NCI-H2107 treated with DMSO at 0.1 percent for 48 hours (cell line): Measurements from ENCODE around the gene FXYD2.

Source experiments
- DNase-seq: peaks from one replicate; lab custom pipeline; 2025; ENCODE audit not compliant: unreplicated experiment; lab: John Stamatoyannopoulos, UW

Gene FXYD2

DNA sequence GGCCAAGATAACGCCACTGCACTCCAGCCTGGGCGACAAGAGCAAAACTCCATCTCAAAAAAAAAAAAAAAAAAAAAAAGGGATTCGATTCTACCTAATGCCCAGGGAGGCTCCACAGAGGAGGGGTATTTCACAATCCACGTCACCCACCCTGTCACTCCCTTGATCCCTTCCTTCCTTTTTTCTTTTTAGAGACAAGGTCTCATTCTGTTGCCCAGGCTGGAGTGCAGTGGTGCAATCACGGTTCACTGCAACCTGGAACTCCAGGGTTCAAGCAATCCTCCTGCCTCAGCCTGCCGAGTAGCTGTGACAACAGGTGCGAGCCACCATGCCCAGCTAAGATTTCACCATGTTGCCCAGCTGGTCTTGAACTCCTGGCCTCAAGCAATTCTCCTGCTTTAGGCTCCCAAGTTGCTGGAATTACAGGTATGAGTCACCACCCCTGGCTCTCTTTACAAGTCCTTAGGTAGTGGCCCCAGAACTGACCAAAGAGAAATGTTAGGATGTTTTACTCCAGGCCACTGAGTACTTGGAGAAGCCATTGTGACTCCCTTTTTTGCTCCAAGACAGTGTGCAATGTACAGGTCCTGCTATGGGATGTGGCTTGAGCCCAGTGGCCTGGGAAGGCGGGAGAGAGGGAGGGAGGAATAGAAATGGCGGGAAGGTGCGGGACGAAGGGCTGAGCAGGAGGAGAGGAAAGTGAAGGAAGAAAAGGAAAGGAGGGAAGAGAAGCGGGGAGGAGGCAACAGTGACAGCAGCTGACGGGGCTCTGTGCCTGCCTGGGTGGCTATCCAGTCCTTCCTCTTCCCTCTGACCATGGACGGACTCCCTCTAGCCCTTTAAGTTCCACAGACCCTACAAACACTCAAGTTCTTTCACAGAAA, 11.8 kb upstream of the FXYD2 start:
- no peak for DNase-seq

DNA sequence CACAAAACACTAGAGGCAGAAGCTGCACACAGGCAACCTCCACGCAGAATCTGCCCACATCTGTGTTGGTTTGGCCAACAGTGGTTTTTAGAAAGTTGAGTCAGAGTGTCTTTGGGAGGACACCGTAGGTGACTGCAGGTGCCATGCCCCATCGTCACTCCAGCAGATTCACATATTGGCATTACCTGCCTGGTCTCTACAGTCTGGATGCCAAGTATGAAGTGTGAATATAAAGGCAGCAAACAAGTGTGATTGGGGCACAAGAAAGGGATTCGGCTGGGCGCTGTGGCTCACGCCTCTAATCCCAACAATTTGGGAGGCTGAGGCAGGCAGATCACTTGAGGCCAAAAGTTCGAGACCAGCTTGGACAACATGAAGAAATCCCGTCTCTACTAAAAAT, 11.0 kb upstream of the FXYD2 start:
- DNase-seq = no peak

DNA sequence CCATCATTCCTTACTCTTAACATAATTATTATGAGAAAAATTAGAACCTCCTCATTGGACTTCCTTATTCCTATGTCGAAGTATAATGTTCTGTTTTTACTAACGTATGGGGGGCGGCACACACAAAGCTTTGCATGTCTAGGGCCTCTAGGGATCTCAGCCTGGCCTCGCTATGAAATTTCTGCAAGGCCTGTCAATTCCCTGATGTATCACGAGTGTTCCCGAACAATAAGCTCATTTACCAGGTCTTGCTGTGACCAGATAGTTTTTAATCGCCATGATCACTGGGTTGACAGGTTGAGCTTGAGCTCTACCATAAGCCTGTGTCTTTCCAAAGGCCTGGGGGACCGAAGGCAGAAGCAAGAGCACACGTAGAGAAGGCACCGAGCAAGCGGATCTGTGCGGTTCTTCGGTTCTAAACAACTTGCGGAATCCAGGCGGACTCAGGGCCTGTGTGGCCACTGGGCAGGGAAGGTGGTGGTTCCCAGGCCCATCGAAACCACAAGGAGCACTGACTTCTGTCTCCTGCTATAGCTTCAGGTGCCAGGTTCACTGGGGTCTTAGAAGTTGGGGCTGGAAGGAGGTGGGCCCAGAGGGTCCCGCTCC, 10.4 kb upstream of the FXYD2 start:
- DNase-seq = no peak

DNA sequence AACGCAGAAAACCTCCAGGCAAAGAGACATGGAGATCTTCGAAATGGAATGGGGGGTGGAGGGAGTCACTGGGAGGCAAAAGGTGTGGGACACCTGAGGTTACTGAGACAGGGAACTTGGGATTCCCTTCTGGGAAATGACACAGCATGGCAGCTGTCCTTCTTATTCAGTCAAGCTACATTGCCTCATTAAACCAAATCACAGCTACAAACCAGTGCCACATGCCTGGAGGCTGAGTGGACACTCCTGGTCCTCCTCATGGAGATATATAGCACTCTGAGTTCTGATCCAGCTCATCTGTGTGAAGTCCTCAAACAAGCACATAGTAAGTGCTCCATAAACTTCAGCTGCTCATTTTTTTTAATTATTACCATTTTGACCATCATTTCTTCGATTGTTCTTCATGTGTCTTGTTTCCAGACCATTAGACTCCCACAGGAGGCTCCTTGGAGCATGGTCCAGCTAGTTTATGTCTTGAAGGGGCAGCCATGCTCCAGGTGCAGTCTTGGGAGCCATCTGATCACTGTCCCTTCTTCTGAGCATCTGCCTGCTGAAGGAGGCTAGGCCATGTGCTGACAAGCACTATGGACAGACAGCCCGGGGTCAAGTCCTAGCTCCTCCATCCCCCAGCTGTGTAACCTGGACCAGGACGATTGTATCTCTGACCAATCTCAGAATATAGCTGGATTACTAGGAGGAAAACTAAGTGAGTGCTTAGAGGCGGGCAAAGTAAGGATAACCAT, 9.7 kb upstream of the FXYD2 start:
- no peak for DNase-seq

DNA sequence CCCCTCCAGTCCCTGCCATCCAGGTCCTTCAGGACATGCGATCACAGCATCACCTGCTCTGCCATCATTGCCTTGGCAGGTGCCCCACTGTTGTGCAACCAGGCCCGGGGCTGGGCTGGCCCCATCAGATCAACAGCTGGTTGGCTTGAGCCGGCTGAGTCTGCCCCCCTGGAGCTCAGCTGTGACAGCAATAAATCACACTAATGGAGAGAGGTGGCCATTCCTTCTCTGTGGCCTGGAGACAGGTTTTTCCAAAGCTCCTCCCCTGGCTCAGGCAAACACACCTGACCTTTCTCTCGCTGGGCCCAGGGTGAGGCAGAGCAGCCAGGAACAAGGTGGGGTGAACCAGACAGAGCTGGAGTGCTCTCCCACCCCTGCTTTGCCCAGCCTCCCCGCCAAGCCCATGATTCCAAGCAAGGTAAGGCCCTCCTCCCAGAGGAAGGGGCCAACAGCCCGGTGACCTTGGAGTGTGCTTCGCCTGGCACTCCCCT, 8.9 kb upstream of the FXYD2 start:
- peak; percentile 97 for DNase-seq

DNA sequence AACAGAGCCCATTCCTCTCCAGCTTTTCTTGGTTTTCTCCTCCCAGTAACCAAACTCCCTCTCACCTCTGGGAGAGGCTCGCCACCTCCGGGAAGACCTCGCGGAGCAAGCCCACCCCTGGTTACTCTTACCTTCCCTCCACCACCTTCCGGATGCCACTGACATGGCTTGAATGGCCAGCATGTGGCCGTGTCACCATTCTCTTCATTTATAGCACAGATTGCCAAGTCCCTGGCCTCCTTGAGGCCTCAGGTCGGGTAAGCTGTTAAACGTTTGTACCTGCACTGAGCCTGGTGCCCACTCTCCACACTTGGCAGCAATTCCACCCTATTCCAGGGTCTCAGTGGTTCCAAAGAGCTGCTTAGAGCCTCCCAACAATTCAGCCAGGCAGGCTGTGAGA, 8.0 kb upstream of the FXYD2 start:
- no peak for DNase-seq

DNA sequence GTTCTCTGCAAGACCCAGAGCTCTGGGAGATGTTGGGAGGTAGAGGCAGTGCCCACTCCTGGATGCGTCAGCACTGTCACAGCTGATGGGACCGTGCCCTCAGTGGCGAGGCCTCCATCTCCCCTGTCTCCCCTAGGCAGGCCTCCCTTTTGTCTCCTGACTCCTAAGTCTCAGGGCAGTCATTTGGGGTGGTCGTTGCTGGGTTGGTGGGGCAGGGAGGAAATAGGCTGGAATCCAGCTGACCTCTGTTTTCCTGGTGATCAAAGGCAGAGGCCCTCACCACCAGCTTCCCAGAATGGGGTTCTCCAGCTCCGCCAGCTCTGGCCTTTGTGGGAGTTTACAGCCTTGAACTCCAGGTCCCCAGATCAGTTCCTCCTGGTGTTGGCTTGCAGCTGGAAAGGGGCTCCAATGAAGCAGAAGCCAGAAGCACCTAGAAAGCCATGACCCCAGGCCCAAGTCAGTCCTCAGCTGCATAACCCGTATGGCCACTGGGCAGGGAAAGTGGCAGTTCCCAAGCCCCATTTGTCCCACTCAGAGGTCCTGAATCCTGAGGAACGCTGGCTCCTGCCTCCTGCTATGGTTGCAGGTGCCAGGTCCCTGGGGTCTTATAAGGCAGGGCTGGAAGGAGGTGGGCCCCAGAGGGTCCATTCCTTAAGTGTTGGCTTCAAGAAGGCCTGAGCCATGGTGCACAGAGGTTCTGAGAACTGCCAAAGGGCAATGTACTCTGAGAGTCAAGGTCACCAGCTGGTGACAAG, 7.3 kb upstream of the FXYD2 start:
- no peak for DNase-seq

DNA sequence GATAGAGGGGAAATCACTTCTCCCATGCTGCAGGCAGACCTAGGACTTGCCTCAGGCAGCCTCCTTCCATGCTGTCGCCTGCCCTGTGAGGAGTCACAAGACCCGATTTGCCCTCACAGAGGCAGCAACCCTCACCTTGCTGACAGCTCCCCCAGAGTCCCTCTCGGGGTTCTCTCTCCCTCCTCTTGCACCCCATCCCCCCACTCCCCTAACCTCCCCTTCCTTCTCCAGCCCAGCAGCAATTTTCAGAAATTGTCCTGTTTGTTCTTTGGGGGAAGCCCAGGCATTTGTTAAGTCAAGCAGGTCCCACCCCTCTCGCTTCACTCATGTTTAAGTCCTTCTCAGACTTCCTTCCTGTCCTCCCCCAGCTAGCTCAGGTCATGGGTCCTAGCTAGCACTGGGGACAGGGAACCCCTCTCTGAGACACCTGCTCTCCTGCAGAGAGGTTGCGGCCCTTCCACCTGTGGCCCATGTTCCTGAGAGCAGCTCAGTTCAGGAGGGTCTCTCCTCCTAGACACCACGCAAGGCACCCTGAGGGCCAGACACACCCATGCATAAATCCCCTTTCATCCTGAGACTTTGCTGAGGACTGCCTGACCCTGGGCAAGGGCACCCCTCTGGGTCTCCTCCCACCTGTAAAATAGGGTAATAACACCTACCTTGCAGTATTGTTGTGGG, 6.3 kb upstream of the FXYD2 start:
- DNase-seq = no peak

DNA sequence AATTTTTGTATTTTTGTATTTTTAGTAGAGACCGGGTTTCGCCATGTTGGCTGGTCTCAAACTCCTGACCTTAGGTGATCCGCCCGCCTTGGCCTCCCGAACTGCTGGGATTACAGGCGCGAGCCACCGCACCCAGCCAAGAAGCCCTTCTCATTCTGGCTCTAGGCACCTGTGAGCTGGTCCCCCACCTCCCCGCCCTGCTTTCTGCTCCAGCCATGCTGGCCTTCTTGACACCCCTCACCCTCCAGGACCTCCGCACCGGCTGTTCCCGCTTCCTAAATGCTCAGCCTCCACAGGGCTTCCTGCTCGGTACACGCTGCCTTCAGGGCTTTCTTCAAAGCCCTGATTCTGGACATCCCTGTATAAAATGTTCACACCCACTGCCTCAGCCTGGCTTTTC, 5.5 kb upstream of the FXYD2 start:
- DNase-seq = no peak

DNA sequence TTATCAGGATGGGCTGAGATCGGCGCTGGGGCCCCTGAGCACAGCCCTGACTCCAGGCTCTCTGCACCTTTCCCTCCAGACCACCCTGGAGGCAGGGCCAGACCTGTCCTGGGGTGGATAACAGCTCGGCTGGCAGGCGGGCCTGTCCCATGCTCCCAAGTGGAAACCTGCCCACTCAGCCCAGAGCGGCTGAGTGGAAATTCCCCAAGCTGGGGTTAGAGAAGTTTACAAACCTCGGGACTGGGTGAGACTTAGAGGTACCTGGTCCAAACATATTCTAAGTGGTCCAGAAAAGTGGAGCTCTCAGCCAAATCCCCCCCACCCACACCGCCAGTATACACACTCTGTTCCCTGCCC, 4.8 kb upstream of the FXYD2 start:
- DNase-seq = no peak

DNA sequence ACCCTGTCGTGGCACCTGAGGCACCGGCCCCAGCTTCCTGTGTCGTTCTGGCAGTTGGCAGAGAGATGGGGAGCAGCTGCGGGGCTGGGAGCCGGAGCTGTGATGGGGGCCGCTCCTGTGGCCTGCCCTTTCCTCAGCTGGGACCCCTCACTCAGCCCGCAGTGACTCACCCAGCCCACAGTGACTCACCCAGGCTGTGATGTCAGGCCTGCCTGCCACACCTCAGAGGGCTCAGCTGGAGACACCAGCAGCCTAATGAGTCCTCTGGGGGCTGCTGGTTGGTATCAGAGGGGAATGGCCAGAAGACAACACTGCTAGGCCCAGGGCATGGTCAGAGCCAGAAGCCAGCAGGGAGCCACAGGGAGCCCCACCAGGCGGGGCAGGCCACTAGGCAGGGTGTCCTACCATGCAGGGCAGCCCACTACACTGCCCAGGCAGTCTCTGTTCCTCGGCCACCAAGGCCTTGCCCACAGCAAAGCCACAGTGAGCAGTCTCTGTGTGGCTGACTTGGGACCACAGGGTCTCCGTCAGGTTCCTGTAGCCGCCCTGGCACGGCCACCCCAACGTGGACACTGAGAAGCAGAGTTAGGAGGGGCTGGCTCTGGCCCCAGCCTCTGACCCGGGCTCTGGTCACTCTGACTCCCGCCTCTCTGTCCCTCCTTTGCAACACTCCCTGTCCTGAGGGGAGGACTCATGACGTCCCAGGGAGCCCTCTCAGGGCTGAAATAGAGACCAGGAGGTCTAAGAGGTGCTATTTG, 4.2 kb upstream of the FXYD2 start:
- DNase-seq = no peak

DNA sequence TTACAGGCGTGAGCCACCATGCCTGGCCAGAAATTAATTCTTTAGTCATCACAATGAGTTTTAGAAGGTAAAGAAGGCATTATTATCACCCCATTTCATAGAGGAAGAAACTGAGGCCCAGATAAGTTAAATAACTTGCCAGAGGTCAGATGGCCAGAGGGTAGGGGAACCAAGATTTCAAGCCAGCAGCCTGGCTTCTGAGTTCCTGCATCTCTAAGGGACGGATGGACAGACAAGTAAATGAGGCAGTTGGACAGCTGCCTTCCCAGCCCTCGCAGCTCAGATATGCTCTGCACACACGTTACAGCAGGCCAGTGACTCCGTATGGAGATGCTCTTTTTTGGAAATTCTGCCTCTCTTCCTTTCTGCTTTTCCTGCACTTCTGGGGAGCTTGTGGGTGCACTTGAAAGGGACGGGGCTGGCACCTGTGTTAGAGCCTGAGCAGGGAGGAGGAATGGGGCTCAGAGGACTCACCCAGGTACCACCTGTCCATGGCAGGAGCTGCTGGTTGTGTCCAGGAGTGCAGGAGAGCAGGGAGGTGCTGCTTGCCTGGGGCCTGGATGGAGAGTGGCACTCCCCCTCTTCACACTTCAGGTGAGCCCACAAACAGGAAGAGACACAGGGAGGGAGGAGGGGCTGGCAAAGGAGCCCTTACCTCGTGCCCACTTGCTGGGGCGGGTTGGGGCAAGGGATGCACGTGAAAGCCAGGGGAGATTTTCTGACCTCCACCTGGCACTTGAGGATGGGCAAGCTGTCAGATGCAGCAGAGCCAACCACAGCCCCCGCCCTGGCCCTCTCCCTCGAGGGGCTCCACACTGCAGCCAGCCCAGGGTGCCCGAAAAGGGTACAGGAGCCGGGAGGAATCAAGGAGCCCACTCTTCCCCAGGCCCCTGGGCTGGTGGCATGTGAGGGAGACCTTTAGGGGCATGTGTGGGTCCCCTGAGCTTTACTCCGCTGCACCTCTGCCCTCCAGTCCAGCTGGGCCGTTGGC, 3.3 kb upstream of the FXYD2 start:
- DNase-seq = no peak

DNA sequence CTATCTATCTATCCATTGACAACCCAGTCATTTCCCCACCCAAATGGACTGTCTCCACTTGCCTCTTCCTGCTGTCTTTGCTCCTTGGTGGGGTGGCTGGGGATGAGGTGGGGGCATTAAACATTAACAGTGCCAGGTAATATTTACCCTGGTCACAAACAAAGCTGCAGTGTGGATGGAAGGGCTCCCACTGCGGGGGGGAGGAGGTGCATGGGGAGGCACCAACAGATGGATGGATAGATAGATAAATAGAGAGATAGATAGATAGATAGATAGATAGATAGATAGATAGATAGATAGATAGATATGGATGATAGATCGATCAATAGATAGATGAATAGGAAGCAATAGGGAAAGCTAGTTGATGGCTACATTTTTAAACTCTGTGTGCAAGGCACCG, 2.3 kb upstream of the FXYD2 start:
- no peak for DNase-seq

DNA sequence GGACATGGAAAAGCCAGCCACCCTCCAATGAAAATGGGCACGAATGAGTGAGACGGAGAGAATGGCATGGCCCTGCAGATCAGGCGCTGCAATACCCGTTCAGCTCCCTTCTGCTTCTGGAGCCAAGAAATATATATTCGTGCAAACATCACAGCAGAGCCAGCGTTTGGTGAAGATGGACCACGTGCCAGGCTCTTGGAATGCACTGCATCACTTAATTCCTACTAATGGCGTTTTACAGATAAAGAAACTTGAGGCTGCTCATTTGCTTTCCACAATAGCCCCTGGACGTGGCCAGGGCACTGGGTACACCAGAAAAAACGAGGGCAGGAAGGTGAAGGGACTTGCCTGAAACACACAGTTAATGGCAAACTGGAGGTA, 1.6 kb upstream of the FXYD2 start:
- DNase-seq = no peak

DNA sequence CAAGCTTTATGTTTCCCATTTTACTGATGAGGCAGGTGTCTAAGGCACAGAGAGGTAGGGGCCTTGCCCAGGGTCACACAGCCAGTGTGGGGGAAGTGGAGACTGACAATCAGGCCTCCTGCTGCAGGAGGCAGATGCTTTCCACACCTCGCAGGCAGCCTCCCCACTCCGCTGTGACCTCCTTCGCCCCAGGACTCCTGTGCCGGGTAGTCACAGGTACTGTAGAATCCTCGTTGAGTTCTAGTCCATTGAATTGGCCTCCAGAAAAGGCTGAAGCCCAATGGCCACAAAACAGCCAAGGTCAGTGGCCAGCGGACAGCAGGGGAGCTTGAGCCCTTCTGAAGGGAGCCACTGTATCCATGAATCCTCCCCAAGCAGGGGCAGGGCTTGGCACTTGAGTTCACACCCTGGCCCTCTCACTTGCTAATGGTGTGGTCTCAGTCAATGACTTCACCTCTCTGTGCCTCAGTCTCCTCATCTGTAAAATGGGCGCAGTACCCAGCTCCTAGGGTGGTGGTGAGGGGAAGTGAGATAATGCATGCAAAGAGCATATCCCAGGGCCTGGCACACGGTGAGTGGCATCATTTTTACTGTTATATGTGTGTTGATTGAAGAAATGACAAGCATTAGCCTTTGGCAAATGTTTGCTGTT, 1.1 kb upstream of the FXYD2 start:
- DNase-seq = no peak

DNA sequence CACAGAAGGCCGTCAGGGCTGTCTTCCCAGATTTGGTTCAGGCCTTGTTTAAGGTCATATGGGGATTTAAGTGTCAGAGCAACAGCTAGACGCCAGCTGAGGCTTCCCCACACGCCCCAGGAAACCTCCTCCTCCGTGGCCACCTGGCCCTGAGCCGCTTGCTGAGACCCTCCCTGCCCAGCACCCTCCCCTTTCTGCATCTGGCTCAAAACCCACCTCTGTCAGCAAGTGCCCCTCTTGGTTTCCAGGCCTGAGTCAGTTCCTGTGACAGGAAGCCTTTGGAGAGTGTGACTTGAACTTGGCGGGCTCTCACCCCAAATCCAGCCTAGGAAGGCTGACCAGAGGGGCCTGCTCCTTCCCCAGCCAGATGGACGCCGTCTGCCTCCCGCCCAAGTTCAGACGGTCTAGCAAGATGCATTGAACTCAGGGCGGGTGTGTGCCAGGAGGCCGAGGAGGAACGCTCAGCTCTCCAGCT, 561 bp downstream of the FXYD2 start:
- no peak for DNase-seq

DNA sequence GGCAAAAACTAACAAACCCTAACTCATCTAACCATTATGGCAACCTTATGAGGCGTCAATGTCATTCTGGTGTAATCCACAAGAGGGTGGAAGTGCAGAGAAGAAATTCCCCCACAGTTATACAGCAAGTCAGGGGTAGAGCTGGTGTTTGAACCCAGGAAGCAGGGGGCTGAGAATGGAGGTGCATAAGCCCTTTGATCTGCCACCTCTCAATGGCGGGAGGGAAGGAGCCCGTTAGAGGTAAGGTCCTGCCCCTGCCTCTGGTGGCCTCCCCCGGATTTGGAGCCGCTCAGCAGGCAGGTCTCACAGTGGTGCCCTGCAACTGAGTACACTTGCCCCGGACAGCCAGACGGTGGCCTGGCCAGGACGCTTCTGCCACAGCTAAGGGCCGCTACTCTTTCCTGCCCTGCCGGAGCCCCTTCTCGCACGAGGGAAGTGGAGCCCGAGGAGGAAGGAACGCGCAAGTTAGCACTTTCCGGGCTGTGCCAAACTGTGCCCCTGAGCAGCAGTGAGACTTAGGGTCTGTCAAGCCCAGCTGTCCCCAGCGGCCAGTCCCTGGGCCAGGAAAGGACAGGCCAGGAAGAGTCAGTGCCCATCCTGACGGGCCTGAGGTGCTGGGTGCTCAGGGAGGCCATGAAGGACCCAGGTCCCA, 1.1 kb downstream of the FXYD2 start:
- peak; percentile 26 for DNase-seq
